ENCODE data around the gene LRRC34. TPM values are rescaled to one million over a fixed set of nuclear protein-coding genes. Genes with fewer than 3 reads are reported as not detected.

The LRRC34 gene
- total RNA-seq, 1 donor from 2014 or later, result 2.3 TPM

GRCh38 chr3:169769287-169770181 is 43.2 kb downstream of the LRRC34 start, which contains the start of gene ACTRT3:
Gene ACTRT3 (minus strand): TSS chr3:169769561. CDS start chr3:169769520, 41 bp downstream.
- DNase-seq (ENCODE audit: low spot score), result peak; percentile 66

- peak; percentile 92 for DNase-seq (ENCODE audit: low spot score)
Observed at GRCh38 chr3:169764882-169765612, 47.7 kb downstream of the LRRC34 start, which contains the start of gene TERC. Gene TERC (minus strand): TSS chr3:169765060.

DNA sequence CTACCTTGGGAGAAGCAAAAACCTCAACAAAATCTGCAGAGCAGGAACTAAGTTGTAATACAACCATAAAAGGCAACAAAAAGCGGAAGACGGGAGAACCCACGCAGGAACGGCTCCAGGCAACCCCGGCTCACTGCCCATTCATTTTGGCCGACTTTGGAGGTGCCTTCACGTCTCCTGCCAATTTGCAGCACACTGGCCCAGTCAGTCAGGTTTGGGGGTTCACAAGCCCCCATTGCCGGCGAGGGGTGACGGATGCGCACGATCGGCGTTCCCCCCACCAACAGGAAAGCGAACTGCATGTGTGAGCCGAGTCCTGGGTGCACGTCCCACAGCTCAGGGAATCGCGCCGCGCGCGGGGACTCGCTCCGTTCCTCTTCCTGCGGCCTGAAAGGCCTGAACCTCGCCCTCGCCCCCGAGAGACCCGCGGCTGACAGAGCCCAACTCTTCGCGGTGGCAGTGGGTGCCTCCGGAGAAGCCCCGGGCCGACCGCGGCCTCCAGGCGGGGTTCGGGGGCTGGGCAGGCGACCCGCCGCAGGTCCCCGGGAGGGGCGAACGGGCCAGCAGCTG is 48.3 kb downstream of the LRRC34 start:
- peak; percentile 57 for DNase-seq (ENCODE audit: low spot score)

GRCh38 chr3:169760479-169760878 is 52.2 kb downstream of the LRRC34 start:
- no peak for DNase-seq (ENCODE audit: low spot score)

DNA sequence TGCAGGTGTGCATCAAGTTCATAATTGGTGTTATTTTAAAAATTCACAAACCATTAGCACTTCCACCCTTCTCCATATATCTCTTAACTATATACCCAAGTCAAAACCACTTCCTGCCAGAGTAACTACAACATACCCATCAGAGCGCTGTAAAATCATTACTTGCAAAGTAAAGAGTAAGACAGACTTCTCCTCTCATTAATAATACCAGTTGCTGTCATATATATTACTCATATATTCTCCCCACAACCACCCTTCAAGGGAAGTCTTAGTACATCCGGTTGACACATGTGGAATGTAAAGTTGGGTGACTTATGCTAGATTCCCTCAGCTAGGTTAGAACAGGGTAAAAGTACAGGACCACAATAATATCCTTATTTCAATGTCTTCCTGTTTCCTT is 53.4 kb downstream of the LRRC34 start:
- DNase-seq (ENCODE audit: low spot score), result no peak

DNA sequence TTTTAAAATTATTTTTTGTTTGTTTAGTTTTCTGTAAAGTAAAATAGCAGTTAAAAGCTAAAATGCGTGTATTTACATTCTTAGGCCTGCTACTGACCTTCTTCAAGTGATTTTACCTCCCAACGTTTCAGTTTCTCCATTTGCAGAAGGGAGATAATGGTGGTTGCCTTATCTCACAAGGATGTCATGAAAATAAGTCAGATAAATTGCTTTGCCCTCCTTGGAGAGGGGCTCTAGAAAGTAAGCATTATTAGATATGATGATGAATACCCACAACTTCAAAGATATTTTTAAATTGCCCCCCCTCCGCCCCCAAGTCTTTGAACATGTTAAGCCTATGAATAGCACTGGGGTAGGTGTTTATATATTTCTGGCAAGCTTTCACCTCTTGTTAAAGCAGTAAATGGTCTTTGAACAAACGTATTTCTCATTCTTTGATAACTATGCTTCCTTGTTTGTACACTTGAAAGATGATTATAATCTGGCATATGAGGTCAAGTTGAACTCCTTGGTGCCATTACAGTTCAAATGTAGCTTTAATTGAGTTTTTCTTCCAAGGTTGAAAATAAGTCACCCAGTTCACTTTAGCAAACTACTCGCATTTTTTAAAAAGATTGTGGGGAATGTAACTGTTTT is 54.2 kb downstream of the LRRC34 start:
- no peak for DNase-seq (ENCODE audit: low spot score)

- DNase-seq (ENCODE audit: low spot score), result no peak
Observed at GRCh38 chr3:169755488-169755887, 57.2 kb downstream of the LRRC34 start.

GRCh38 chr3:169754711-169755110 is 58.0 kb downstream of the LRRC34 start:
- DNase-seq (ENCODE audit: low spot score), result no peak

GRCh38 chr3:169751875-169752274 is 60.8 kb downstream of the LRRC34 start:
- DNase-seq (ENCODE audit: low spot score), result no peak

DNA sequence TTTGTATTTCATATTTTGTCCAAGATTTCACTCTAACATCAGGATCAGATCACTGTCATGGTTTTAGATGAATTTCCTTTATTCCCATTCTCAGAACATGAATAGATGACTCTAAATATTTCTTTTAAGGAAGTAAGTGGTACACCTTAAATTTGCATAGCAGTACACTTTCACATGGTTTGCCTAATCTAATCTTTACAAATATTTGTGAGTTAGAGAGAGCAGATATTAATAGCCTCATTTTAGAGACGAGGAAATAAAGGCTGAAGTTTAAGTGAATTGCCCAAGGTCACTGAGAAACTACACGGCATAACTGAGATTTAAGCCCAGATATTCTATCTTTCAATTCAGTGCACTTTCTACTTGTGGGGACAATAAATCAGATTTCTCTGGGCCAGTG is 62.0 kb downstream of the LRRC34 start:
- no peak for DNase-seq (ENCODE audit: low spot score)

DNA sequence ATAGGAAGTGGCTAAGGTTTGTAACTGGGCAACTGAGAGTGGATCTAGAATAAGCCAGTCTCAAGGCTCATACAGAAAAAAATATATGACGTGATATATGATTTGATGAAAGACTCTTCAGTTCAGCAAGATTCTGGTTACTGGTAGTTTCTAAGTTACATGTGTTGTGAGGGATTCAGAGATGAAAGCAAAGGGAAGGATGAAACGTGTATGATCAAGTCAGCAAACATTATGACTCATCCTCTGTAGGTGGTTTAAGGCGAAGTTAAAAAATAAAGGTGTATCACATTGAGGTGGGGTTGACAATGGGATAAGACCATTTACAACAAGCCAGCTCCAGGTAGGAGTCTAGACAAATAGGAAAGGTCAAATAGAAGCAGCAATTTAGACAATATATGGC is 64.0 kb downstream of the LRRC34 start:
- DNase-seq (ENCODE audit: low spot score), result no peak

DNA sequence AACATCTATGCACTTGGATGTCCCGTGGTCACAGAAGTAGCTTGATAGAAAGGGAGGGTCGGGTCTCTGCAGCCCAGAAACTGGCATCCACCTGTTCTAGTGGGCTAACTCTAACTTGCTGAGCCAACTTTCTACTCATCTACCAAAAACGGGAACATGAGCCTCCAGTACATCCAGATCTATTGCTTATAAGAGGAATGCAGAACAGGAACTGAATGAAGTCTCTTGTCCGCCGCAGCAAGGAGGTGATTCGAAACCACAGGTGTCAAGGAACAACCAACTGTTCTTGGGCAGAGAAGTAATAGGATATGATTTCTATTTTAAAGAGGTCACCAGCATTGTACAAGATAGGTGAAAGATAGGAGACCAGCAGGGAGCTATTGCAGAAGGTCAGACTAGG is 65.8 kb downstream of the LRRC34 start:
- DNase-seq (ENCODE audit: low spot score), result no peak

DNA sequence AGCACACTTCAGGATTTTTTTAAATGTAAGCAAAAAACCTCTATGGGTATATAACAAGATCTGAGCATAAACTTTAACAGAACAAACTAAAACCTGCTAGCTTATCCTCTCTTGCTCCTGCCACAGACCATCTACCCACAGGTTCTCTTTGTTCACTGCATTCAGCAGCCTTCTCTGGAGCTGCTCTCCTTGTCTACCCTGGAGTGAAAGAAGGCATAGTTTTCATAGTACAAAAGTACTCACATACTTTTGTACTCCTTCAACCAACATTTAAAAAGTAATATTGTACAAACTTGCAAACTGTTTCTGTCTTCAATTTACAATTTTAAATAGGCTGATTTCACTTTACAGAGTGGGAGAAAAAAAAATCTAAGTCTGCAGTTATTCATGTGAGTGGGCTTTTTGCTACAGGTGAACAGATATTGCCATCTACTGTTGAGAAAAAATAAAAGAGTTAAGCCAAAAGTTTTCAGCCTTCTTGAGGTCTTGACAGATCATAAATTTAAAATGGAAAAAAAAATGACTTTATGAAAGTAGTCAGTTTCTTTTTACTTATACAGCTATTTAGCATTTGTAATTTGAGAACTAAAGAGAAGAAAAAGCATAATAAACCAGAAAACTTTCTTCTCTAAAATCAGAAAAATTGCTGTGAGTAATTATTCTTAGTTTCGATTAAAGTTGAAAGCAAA is 68.2 kb downstream of the LRRC34 start:
- no peak for DNase-seq (ENCODE audit: low spot score)

Other genes with a start within 250 kb of the LRRC34 start
- gene MECOM, start 149.2 kb downstream of the LRRC34 start, total RNA-seq, result 30.0 TPM
- gene TERC, start 47.8 kb downstream of the LRRC34 start, total RNA-seq, result 3.5 TPM
- 1.6 TPM for gene ACTRT3, start 43.3 kb downstream of the LRRC34 start, total RNA-seq
- 14.0 TPM for gene MYNN, start 39.5 kb downstream of the LRRC34 start, total RNA-seq
- gene LRRIQ4, start within 50 bp of the LRRC34 start, total RNA-seq, result not detected
- gene LRRC31, start 57.0 kb upstream of the LRRC34 start, total RNA-seq, result 2.9 TPM
- not detected for gene SAMD7, start 98.7 kb upstream of the LRRC34 start, total RNA-seq
- gene SEC62, start 153.9 kb upstream of the LRRC34 start, total RNA-seq, result 135 TPM
- gene GPR160, start 225.1 kb upstream of the LRRC34 start, total RNA-seq, result 36.3 TPM